ENCODE data around the gene LIAS. TPM values are rescaled to one million over a fixed set of nuclear protein-coding genes. Genes with fewer than 3 reads are reported as not detected.

The LIAS gene
- total RNA-seq, 4 donors from 2014 or later, result 8.9 to 21.4 (median 19.0) TPM

DNA sequence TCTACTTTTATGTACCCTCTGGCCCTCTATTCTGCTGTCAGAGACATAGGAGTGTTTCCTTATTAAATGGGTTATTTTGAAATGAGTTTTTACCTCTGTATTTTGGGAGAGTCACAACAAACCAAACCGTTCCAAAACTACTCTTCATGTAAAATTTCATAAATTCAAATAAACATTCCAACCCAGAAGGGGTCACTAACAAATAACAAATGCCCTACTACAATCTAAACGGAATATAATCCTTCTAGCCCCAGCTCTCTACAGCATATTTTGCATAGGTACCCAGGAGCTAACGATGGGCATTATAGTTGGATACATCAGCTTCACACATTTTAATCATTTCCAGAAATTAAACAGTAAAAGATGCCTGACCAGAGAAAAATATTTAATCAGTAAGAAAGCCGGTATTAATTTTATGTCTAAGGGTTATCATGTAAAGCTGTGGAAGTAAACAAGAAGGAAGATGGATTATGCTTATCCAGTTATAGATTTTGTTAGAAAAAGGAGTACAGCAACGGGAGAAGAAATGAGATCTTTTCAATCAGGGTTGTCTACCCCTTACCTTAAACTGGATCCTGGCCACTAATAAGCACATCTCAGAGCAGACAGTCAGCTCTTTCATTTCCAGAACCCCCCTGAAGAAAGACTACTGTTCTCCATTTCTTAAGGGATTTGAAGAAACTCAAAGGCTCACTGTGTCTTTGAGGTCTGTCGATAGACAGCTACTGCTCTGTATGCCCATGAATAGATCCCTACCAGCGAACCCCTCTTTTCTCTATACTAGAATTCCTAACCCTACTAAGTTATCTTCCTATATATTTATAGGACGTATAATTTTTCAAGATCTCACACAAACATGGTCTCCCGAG lies 67.2 kb downstream of the LIAS start:
- H3K27ac ChIP-seq, result peak overlapping the region; percentile 93
- TF ChIP-seq, protein P1, sequence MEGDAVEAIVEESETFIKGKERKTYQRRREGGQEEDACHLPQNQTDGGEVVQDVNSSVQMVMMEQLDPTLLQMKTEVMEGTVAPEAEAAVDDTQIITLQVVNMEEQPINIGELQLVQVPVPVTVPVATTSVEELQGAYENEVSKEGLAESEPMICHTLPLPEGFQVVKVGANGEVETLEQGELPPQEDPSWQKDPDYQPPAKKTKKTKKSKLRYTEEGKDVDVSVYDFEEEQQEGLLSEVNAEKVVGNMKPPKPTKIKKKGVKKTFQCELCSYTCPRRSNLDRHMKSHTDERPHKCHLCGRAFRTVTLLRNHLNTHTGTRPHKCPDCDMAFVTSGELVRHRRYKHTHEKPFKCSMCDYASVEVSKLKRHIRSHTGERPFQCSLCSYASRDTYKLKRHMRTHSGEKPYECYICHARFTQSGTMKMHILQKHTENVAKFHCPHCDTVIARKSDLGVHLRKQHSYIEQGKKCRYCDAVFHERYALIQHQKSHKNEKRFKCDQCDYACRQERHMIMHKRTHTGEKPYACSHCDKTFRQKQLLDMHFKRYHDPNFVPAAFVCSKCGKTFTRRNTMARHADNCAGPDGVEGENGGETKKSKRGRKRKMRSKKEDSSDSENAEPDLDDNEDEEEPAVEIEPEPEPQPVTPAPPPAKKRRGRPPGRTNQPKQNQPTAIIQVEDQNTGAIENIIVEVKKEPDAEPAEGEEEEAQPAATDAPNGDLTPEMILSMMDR (IDR thresholded peaks at IDR 0.05), result no peak
- TF ChIP-seq POLR2A (IDR thresholded peaks at IDR 0.05) (no peak), POLR2AphosphoS5 (IDR thresholded peaks at IDR 0.05) (no peak), EP300 (IDR thresholded peaks at IDR 0.05) (no peak)
- peaks cover 32% of the 10 kb centered on the region for H3K4me1 ChIP-seq
- 18% methylated on average over 9 of the region's 9 CpGs for WGBS
- no peaks in the 10 kb centered on the region for H3K27me3 ChIP-seq
- H3K4me3 ChIP-seq, result peak overlapping the region; percentile 85
- no peaks in the 10 kb centered on the region for H3K36me3 ChIP-seq
- H3K9me3 ChIP-seq, result no peaks in the 10 kb centered on the region
- no peak for DNase-seq (ENCODE audit: low spot score in 2 of 2)

DNA sequence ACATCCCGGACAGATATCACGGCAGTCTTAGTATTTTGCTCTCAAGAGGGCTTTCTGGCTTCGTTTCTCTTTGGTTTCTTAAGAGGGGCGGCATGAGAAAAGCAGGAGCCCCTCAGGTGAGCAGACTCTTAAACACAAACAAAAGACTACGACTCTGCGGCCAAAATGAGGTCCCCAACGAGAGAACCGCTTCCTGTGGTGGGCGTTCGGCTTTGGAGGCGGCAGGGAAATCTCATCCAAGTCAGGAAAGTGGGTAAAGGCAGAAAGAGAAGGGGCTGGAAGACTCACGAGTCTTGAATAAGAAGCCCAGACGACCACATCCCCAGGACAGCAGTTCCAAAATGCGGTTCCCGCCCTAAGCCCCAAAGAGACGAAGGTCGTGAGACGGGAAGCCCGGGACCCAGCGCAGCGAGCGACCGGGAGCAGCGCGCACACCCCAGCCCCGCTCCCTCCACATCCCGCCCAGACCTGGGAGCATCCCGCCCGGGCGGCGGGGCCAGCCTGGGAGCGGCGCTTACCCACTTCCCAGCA lies 68.0 kb downstream of the LIAS start:
- H3K4me1 ChIP-seq, result peaks cover 26% of the 10 kb centered on the region
- no peak for TF ChIP-seq EP300 (IDR thresholded peaks at IDR 0.05)
- no peak for TF ChIP-seq POLR2AphosphoS5 (IDR thresholded peaks at IDR 0.05)
- TF ChIP-seq POLR2A (IDR thresholded peaks at IDR 0.05), result no peak
- TF ChIP-seq, protein P1 (IDR thresholded peaks at IDR 0.05), result no peak
- DNase-seq (ENCODE audit: low spot score in 2 of 2), result no peak
- peak overlapping the region; percentile 93 for H3K27ac ChIP-seq
- H3K9me3 ChIP-seq, result no peaks in the 10 kb centered on the region
- under 1% methylated on average over 26 of the region's 33 CpGs for WGBS
- H3K27me3 ChIP-seq, result no peaks in the 10 kb centered on the region
- H3K36me3 ChIP-seq, result no peaks in the 10 kb centered on the region
- H3K4me3 ChIP-seq, result peak overlapping the region; percentile 85

DNA sequence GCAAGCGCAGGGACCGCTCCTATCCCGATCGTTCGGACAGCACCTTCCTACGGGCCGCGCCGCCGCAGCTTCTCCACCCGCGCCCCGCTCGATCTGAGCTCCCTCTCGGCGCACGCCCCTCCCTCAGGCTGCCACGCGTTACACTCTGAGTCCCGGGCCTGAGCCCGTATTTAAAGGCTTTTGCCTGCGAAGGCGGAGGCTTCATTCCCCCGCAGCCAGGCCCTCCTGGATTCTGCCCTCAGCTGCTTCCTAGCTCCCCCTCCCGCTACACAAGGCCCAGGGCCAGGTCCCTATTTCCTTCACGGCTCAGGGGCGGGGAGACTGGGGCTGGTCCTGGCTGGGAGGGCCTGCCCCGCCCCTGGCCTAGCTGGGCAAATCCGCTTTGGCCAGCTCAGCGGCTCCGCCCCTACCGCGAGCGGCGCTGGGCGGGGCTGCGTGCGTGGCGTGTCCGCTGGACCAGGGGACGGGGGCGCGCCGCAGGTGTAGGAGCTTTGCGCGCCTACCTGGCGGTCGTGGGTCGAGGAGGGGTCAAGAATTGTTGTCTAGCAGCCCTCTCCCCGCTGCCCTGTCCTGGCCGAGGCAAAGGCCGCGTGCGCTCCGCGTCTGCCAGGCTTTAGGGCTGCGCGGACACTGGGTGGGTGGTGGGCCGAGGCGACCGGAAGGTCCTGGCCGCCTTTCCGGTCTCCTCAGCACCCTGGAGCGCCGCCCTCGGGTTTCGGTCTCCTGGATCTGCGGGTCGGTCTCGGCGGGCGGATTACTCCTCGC lies 68.6 kb downstream of the LIAS start, which contains the start of gene UGDH:
Gene UGDH, minus strand, starts transcription at position 144 of the 765 bp plus-strand sequence. CDS start 5,927 bp downstream, outside the sequence.
- Histone ChIP-seq H3K4me3 (peak within 1 kb of the TSS; percentile 85), H3K36me3 (peaks cover 4% of the 10 kb centered on the region), H3K9me3 (no peaks in the 10 kb centered on the region), H3K4me1 (peaks cover 24% of the 10 kb centered on the region), H3K27me3 (no peaks in the 10 kb centered on the region), H3K27ac (peak within 1 kb of the TSS; percentile 93)
- peak; percentile 96 to 97 for DNase-seq (ENCODE audit: low spot score in 2 of 2)
- TF ChIP-seq, protein P1 (IDR thresholded peaks at IDR 0.05), result no peak
- TF ChIP-seq POLR2A (IDR thresholded peaks at IDR 0.05) (peak; percentile 55 to 84), POLR2AphosphoS5 (IDR thresholded peaks at IDR 0.05) (peak; percentile 3 to 70 (median 67)), EP300 (IDR thresholded peaks at IDR 0.05) (no peak)
- WGBS, result 0% methylated on average over 3 of the region's 73 CpGs

DNA sequence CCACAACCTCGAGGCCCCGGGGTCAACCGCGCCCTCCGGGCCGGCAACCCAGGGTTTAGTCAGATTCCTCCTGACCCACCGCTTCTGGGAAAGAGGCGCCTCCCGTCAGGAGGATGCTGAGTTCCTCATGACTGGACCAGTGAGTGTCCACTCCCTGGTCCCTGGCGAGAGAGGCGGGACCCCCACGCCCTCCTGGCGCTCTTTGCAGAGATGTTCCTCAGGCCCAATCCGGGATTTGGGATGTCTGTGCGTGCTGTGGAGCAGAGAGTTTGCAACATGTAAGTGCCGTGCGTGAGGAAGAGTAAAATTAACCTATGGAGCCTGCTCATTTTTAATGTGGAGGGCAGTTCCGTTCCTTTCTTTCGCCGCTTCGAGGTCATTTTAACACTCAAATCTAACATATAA lies 69.2 kb downstream of the LIAS start:
- H3K9me3 ChIP-seq, result no peaks in the 10 kb centered on the region
- DNase-seq (ENCODE audit: low spot score in 2 of 2), result peak in 1 of 2 donors; percentile 91
- no peaks in the 10 kb centered on the region for H3K27me3 ChIP-seq
- TF ChIP-seq POLR2AphosphoS5 (IDR thresholded peaks at IDR 0.05), result peak in 1 of 3 donors; percentile 12
- TF ChIP-seq, protein P1 (IDR thresholded peaks at IDR 0.05), result no peak
- 1% methylated on average over 20 of the region's 21 CpGs for WGBS
- H3K4me3 ChIP-seq, result peak overlapping the region; percentile 85
- peaks cover 4% of the 10 kb centered on the region for H3K36me3 ChIP-seq
- peaks cover 24% of the 10 kb centered on the region for H3K4me1 ChIP-seq
- peak overlapping the region; percentile 93 for H3K27ac ChIP-seq

Other genes starting within 250 kb of the LIAS start
- gene RFC1, start 92.7 kb upstream of the LIAS start, total RNA-seq, result 10 to 100 TPM; 24.9 to 40.1 (median 27.0) TPM
- gene KLB, start 52.1 kb upstream of the LIAS start, total RNA-seq, result under 1 TPM; 0.34 to 0.76 (median 0.68) TPM
- 1,000 to 10,000 TPM; 1,970 to 4,157 (median 3,139) TPM for gene RPL9, start 134 bp upstream of the LIAS start, total RNA-seq
- 10 to 100 TPM; 20.6 to 28.7 (median 24.3) TPM for gene UGDH, start 68.4 kb downstream of the LIAS start, total RNA-seq
- gene SMIM14, start 179.8 kb downstream of the LIAS start, total RNA-seq, result 10 to 100 TPM; 20.8 to 65.0 (median 48.9) TPM
- gene UBE2K, start 239.1 kb downstream of the LIAS start, total RNA-seq, result 10 to 100 TPM; 23.0 to 37.2 (median 31.8) TPM

Measured in suprapubic skin (tissue), 4 donors.